ENCODE results near the gene FBXW4.
"Not testable (repeated sequence)": the region's sequence is repeated elsewhere in the genome, so short reads cannot be mapped to it uniquely, and the experiment has no call there.

Gene FBXW4

GRCh38 chr10:101643546-101643945 lies 51.4 kb downstream of the FBXW4 start:
- Histone ChIP-seq H3K4me3 (ENCODE audit: low read length) (no peak overlapping the region), H3K36me3 (ENCODE audit: insufficient read depth, low read length) (no peaks in the 10 kb centered on the region), H3K4me1 (ENCODE audit: insufficient read depth, low read length) (peaks cover 16% of the 10 kb centered on the region), H3K9me3 (ENCODE audit: low read length) (no peaks in the 10 kb centered on the region), H3K27me3 (ENCODE audit: insufficient read depth, low read length) (peaks cover 60% of the 10 kb centered on the region), H2AFZ (ENCODE audit: low read depth, low read length) (no peak overlapping the region)

GRCh38 chr10:101639141-101639900 lies 55.6 kb downstream of the FBXW4 start:
- Histone ChIP-seq H3K36me3 (ENCODE audit: insufficient read depth, low read length) (no peaks in the 10 kb centered on the region), H3K9me3 (ENCODE audit: low read length) (peaks cover 3% of the 10 kb centered on the region), H3K27me3 (ENCODE audit: insufficient read depth, low read length) (peaks cover 30% of the 10 kb centered on the region), H3K4me1 (ENCODE audit: insufficient read depth, low read length) (peaks cover 12% of the 10 kb centered on the region), H2AFZ (ENCODE audit: low read depth, low read length) (no peak overlapping the region), H3K4me3 (ENCODE audit: low read length) (no peak overlapping the region)

- H3K36me3 ChIP-seq (ENCODE audit: insufficient read depth, low read length); H3K27me3 ChIP-seq (ENCODE audit: insufficient read depth, low read length): not testable (repeated sequence)
Observed at GRCh38 chr10:101633510-101633909, 61.5 kb downstream of the FBXW4 start.

GRCh38 chr10:101631821-101632475 lies 63.0 kb downstream of the FBXW4 start:
- H3K36me3 ChIP-seq (ENCODE audit: insufficient read depth, low read length), result no peaks in the 10 kb centered on the region
- H3K4me3 ChIP-seq (ENCODE audit: low read length), result no peak overlapping the region
- peaks cover 3% of the 10 kb centered on the region for H3K9me3 ChIP-seq (ENCODE audit: low read length)
- no peak overlapping the region for H2AFZ ChIP-seq (ENCODE audit: low read depth, low read length)
- H3K27me3 ChIP-seq (ENCODE audit: insufficient read depth, low read length), result peaks cover 16% of the 10 kb centered on the region
- H3K4me1 ChIP-seq (ENCODE audit: insufficient read depth, low read length), result peaks cover 5% of the 10 kb centered on the region

More at GRCh38 chr10:101633510-101633909, 61.5 kb downstream of the FBXW4 start:
- not testable (repeated sequence) for H3K4me1 ChIP-seq (ENCODE audit: insufficient read depth, low read length); H3K4me3 ChIP-seq (ENCODE audit: low read length); H3K9me3 ChIP-seq (ENCODE audit: low read length); H2AFZ ChIP-seq (ENCODE audit: low read depth, low read length)

- Histone ChIP-seq H3K36me3 (ENCODE audit: insufficient read depth, low read length) (no peaks in the 10 kb centered on the region), H3K4me3 (ENCODE audit: low read length) (no peak overlapping the region), H2AFZ (ENCODE audit: low read depth, low read length) (no peak overlapping the region), H3K27me3 (ENCODE audit: insufficient read depth, low read length) (peaks cover 23% of the 10 kb centered on the region), H3K9me3 (ENCODE audit: low read length) (peaks cover 3% of the 10 kb centered on the region), H3K4me1 (ENCODE audit: insufficient read depth, low read length) (peaks cover 5% of the 10 kb centered on the region)
Observed at GRCh38 chr10:101630633-101630920, 64.4 kb downstream of the FBXW4 start.

- Histone ChIP-seq H3K4me1 (ENCODE audit: insufficient read depth, low read length) (peaks cover 5% of the 10 kb centered on the region), H3K4me3 (ENCODE audit: low read length) (no peak overlapping the region), H3K27me3 (ENCODE audit: insufficient read depth, low read length) (peaks cover 28% of the 10 kb centered on the region), H3K36me3 (ENCODE audit: insufficient read depth, low read length) (no peaks in the 10 kb centered on the region), H3K9me3 (ENCODE audit: low read length) (peaks cover 3% of the 10 kb centered on the region), H2AFZ (ENCODE audit: low read depth, low read length) (no peak overlapping the region)
Observed at GRCh38 chr10:101629837-101630632, 64.9 kb downstream of the FBXW4 start.

- Histone ChIP-seq H3K4me3 (ENCODE audit: low read length) (no peak overlapping the region), H2AFZ (ENCODE audit: low read depth, low read length) (no peak overlapping the region), H3K27me3 (ENCODE audit: insufficient read depth, low read length) (peaks cover 45% of the 10 kb centered on the region), H3K4me1 (ENCODE audit: insufficient read depth, low read length) (peaks cover 5% of the 10 kb centered on the region), H3K9me3 (ENCODE audit: low read length) (peaks cover 3% of the 10 kb centered on the region), H3K36me3 (ENCODE audit: insufficient read depth, low read length) (no peaks in the 10 kb centered on the region)
Observed at GRCh38 chr10:101625821-101626412, 69.1 kb downstream of the FBXW4 start.

- no peaks in the 10 kb centered on the region for H3K36me3 ChIP-seq (ENCODE audit: insufficient read depth, low read length)
- H3K9me3 ChIP-seq (ENCODE audit: low read length), result peaks cover 5% of the 10 kb centered on the region
- peaks cover 2% of the 10 kb centered on the region for H3K4me1 ChIP-seq (ENCODE audit: insufficient read depth, low read length)
- no peak overlapping the region for H3K4me3 ChIP-seq (ENCODE audit: low read length)
- H3K27me3 ChIP-seq (ENCODE audit: insufficient read depth, low read length), result peaks cover 58% of the 10 kb centered on the region
- no peak overlapping the region for H2AFZ ChIP-seq (ENCODE audit: low read depth, low read length)
Observed at GRCh38 chr10:101624526-101625102, 70.4 kb downstream of the FBXW4 start.

GRCh38 chr10:101623528-101623927 lies 71.4 kb downstream of the FBXW4 start:
- H2AFZ ChIP-seq (ENCODE audit: low read depth, low read length), result no peak overlapping the region
- H3K36me3 ChIP-seq (ENCODE audit: insufficient read depth, low read length), result no peaks in the 10 kb centered on the region
- H3K4me1 ChIP-seq (ENCODE audit: insufficient read depth, low read length), result peaks cover 2% of the 10 kb centered on the region
- H3K27me3 ChIP-seq (ENCODE audit: insufficient read depth, low read length), result peaks cover 61% of the 10 kb centered on the region
- H3K4me3 ChIP-seq (ENCODE audit: low read length), result no peak overlapping the region
- H3K9me3 ChIP-seq (ENCODE audit: low read length), result peaks cover 6% of the 10 kb centered on the region

- H3K27me3 ChIP-seq (ENCODE audit: insufficient read depth, low read length), result peaks cover 50% of the 10 kb centered on the region
- H3K9me3 ChIP-seq (ENCODE audit: low read length), result peaks cover 6% of the 10 kb centered on the region
- no peaks in the 10 kb centered on the region for H3K36me3 ChIP-seq (ENCODE audit: insufficient read depth, low read length)
- H3K4me3 ChIP-seq (ENCODE audit: low read length), result no peak overlapping the region
- peaks cover 15% of the 10 kb centered on the region for H3K4me1 ChIP-seq (ENCODE audit: insufficient read depth, low read length)
- H2AFZ ChIP-seq (ENCODE audit: low read depth, low read length), result no peak overlapping the region
Observed at GRCh38 chr10:101619983-101620382, 75.0 kb downstream of the FBXW4 start.

- H2AFZ ChIP-seq (ENCODE audit: low read depth, low read length), result no peak overlapping the region
- peaks cover 43% of the 10 kb centered on the region for H3K27me3 ChIP-seq (ENCODE audit: insufficient read depth, low read length)
- H3K4me1 ChIP-seq (ENCODE audit: insufficient read depth, low read length), result peaks cover 26% of the 10 kb centered on the region
- H3K9me3 ChIP-seq (ENCODE audit: low read length), result peaks cover 5% of the 10 kb centered on the region
- H3K4me3 ChIP-seq (ENCODE audit: low read length), result no peak overlapping the region
- H3K36me3 ChIP-seq (ENCODE audit: insufficient read depth, low read length), result no peaks in the 10 kb centered on the region
Observed at GRCh38 chr10:101618871-101619270, 76.1 kb downstream of the FBXW4 start.

- H3K27me3 ChIP-seq (ENCODE audit: insufficient read depth, low read length), result peaks cover 43% of the 10 kb centered on the region
- H2AFZ ChIP-seq (ENCODE audit: low read depth, low read length), result no peak overlapping the region
- H3K4me1 ChIP-seq (ENCODE audit: insufficient read depth, low read length), result peaks cover 34% of the 10 kb centered on the region
Observed at GRCh38 chr10:101617824-101618568, 77.0 kb downstream of the FBXW4 start.

More at GRCh38 chr10:101617824-101618568, 77.0 kb downstream of the FBXW4 start:
- Histone ChIP-seq H3K36me3 (ENCODE audit: insufficient read depth, low read length) (no peaks in the 10 kb centered on the region), H3K4me3 (ENCODE audit: low read length) (no peak overlapping the region), H3K9me3 (ENCODE audit: low read length) (peaks cover 3% of the 10 kb centered on the region)
